ENCODE measurements around the gene CERS6. TPM values are rescaled to one million over a fixed set of nuclear protein-coding genes. Genes with fewer than 3 reads are reported as not detected.

Gene CERS6
- polyA plus RNA-seq, 1 donor from 2014 or later: 59.3 TPM

DNA sequence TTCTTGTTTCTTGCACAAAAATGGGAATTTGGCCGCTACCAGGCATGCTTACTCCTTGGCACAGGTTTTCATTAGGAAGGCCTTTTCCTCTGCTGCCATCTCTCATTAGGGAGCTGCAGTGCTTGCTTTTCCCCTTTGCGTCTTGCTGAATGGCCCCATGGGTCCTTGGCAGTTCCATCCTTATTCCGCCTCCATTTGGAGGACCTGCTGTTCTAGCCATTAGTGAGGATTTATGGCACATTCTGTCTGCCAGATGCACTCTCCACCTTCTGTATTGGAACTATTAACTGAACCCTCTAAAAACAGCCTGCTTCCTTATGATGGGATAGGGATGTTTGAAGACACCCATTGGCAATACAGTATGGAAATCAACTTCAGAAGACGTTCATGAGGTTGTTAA, 242.9 kb downstream of the CERS6 start:
- Histone ChIP-seq H2AFZ (ENCODE audit: low read depth, low read length) (no peak overlapping the region), H3K9ac (ENCODE audit: low read length) (no peak overlapping the region), H4K20me1 (ENCODE audit: insufficient read depth) (no peaks in the 10 kb centered on the region), H3K4me3 (ENCODE audit: low read length) (no peak overlapping the region), H3K4me2 (ENCODE audit: low read length) (no peak overlapping the region), H3K27me3 (ENCODE audit: insufficient read depth, low read depth, low read length) (no peaks in the 10 kb centered on the region), H3K9me3 (ENCODE audit: low read length) (no peaks in the 10 kb centered on the region), H3K36me3 (ENCODE audit: insufficient read depth, low read length) (peaks cover 5% of the 10 kb centered on the region), H3K79me2 (replicated peaks; ENCODE audit: insufficient read depth, low read length) (no peaks in the 10 kb centered on the region), H3F3A (ENCODE audit: insufficient read depth, low read length, poor library complexity, severe bottlenecking) (no peaks in the 10 kb centered on the region), H3K27ac (ENCODE audit: low read length) (no peak overlapping the region), H3K9me2 (ENCODE audit: insufficient read depth, low read length) (no peaks in the 10 kb centered on the region)
- TF ChIP-seq EP300 (conservative IDR thresholded peaks at IDR 0.05; ENCODE audit: poor library complexity, severe bottlenecking) (no peak), TAF1 (IDR thresholded peaks at IDR 0.05; ENCODE audit: low read depth) (no peak), POLR2AphosphoS5 (IDR thresholded peaks at IDR 0.05) (no peak), MXI1 (conservative IDR thresholded peaks at IDR 0.05; ENCODE audit: poor library complexity, severe bottlenecking) (no peak), RAD21 (conservative IDR thresholded peaks at IDR 0.05) (no peak), EZH2 (IDR thresholded peaks at IDR 0.05; ENCODE audit: borderline replicate concordance, insufficient read depth, low read length, poor library complexity, severe bottlenecking) (no peak)
- TF ChIP-seq, protein P1, sequence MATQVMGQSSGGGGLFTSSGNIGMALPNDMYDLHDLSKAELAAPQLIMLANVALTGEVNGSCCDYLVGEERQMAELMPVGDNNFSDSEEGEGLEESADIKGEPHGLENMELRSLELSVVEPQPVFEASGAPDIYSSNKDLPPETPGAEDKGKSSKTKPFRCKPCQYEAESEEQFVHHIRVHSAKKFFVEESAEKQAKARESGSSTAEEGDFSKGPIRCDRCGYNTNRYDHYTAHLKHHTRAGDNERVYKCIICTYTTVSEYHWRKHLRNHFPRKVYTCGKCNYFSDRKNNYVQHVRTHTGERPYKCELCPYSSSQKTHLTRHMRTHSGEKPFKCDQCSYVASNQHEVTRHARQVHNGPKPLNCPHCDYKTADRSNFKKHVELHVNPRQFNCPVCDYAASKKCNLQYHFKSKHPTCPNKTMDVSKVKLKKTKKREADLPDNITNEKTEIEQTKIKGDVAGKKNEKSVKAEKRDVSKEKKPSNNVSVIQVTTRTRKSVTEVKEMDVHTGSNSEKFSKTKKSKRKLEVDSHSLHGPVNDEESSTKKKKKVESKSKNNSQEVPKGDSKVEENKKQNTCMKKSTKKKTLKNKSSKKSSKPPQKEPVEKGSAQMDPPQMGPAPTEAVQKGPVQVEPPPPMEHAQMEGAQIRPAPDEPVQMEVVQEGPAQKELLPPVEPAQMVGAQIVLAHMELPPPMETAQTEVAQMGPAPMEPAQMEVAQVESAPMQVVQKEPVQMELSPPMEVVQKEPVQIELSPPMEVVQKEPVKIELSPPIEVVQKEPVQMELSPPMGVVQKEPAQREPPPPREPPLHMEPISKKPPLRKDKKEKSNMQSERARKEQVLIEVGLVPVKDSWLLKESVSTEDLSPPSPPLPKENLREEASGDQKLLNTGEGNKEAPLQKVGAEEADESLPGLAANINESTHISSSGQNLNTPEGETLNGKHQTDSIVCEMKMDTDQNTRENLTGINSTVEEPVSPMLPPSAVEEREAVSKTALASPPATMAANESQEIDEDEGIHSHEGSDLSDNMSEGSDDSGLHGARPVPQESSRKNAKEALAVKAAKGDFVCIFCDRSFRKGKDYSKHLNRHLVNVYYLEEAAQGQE (IDR thresholded peaks at IDR 0.05; ENCODE audit: borderline replicate concordance): no peak
- TF ChIP-seq, protein P2, sequence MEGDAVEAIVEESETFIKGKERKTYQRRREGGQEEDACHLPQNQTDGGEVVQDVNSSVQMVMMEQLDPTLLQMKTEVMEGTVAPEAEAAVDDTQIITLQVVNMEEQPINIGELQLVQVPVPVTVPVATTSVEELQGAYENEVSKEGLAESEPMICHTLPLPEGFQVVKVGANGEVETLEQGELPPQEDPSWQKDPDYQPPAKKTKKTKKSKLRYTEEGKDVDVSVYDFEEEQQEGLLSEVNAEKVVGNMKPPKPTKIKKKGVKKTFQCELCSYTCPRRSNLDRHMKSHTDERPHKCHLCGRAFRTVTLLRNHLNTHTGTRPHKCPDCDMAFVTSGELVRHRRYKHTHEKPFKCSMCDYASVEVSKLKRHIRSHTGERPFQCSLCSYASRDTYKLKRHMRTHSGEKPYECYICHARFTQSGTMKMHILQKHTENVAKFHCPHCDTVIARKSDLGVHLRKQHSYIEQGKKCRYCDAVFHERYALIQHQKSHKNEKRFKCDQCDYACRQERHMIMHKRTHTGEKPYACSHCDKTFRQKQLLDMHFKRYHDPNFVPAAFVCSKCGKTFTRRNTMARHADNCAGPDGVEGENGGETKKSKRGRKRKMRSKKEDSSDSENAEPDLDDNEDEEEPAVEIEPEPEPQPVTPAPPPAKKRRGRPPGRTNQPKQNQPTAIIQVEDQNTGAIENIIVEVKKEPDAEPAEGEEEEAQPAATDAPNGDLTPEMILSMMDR (IDR thresholded peaks at IDR 0.05; ENCODE audit: poor library complexity, severe bottlenecking): no peak

DNA sequence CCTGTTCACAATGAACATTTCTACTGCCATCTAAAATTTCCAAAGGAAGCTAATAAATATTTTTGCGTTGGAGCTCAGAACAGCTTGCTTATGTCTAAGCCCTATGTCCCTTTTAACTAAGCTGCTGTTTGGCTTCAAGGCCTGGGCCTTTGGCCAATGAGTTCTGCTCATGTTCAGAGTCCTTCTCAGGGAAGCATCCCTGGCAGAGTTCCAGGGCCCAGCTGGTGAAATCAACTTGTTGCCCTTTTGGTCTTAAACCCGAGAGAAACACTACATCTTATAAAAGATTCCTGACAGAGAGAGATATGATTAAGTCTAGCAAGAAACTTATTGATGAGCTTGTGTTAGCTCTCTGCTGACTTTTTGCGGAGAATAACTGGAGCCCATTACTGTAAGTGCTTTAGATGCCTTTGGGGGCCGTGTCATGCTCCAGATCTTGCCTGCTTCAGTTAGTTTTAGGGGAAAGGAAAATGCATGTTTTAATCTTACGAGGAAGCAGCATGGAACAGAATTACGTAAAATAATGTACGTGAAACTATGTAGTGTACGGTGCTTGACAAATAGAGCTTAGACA, 243.9 kb downstream of the CERS6 start:
- Histone ChIP-seq H2AFZ (ENCODE audit: low read depth, low read length) (no peak overlapping the region), H3F3A (ENCODE audit: insufficient read depth, low read length, poor library complexity, severe bottlenecking) (no peaks in the 10 kb centered on the region), H3K36me3 (ENCODE audit: insufficient read depth, low read length) (peaks cover 5% of the 10 kb centered on the region), H3K27ac (ENCODE audit: low read length) (no peak overlapping the region), H3K9me2 (ENCODE audit: insufficient read depth, low read length) (no peaks in the 10 kb centered on the region), H3K9ac (ENCODE audit: low read length) (no peak overlapping the region), H3K79me2 (replicated peaks; ENCODE audit: insufficient read depth, low read length) (no peaks in the 10 kb centered on the region), H3K9me3 (ENCODE audit: low read length) (no peaks in the 10 kb centered on the region), H4K20me1 (ENCODE audit: insufficient read depth) (no peaks in the 10 kb centered on the region), H3K4me2 (ENCODE audit: low read length) (no peak overlapping the region), H3K27me3 (ENCODE audit: insufficient read depth, low read depth, low read length) (no peaks in the 10 kb centered on the region), H3K4me3 (ENCODE audit: low read length) (no peak overlapping the region)
- TF ChIP-seq, protein P2 (IDR thresholded peaks at IDR 0.05; ENCODE audit: poor library complexity, severe bottlenecking): no peak
- TF ChIP-seq SMC3 (conservative IDR thresholded peaks at IDR 0.05; ENCODE audit: poor library complexity) (no peak), EZH2 (IDR thresholded peaks at IDR 0.05; ENCODE audit: borderline replicate concordance, insufficient read depth, low read length, poor library complexity, severe bottlenecking) (no peak), EP300 (conservative IDR thresholded peaks at IDR 0.05; ENCODE audit: poor library complexity, severe bottlenecking) (no peak), RAD21 (conservative IDR thresholded peaks at IDR 0.05) (no peak), TAF1 (IDR thresholded peaks at IDR 0.05; ENCODE audit: low read depth) (no peak), POLR2AphosphoS5 (IDR thresholded peaks at IDR 0.05) (no peak), MXI1 (conservative IDR thresholded peaks at IDR 0.05; ENCODE audit: poor library complexity, severe bottlenecking) (no peak)
- TF ChIP-seq, protein P1 (IDR thresholded peaks at IDR 0.05; ENCODE audit: borderline replicate concordance): no peak
